ENCODE measurements around the gene OR51B4. TPM values are rescaled to one million over a fixed set of nuclear protein-coding genes. Genes with fewer than 3 reads are reported as not detected.

Gene OR51B4
- total RNA-seq, 1 experiment from 2014 or later: not detected

GRCh38 chr11:5251746-5252145 lies 50.0 kb downstream of the OR51B4 start (continued):
- no peak for TF ChIP-seq ZBTB43 (CRISPR knock-in tag; IDR thresholded peaks at IDR 0.05)

Other genes starting within 250 kb of the OR51B4 start
- not detected in 3 replicates for gene OR52E2, start 242.3 kb downstream of the OR51B4 start, total RNA-seq (2021)
- not detected in 3 replicates for gene OR52E1, start 232.4 kb downstream of the OR51B4 start, total RNA-seq (2021)
- 0.07 to 0.11 TPM in 2 of 3 replicates, not detected in the other for gene OR52A5, start 163.6 kb downstream of the OR51B4 start, total RNA-seq (2021)
- gene OR52A1, start 147.2 kb downstream of the OR51B4 start, total RNA-seq (2021): 3.7 to 5.4 TPM (median 4.4 TPM) in 3 replicates
- not detected in 3 replicates for gene OR51V1, start 101.3 kb downstream of the OR51B4 start, total RNA-seq (2021)
- 0.34 TPM in 1 of 3 replicates, not detected in the others for gene HBB, start 74.9 kb downstream of the OR51B4 start, total RNA-seq (2021)
- gene HBD, start 67.5 kb downstream of the OR51B4 start, total RNA-seq (2021): not detected in 3 replicates
- gene HBG1, start 52.1 kb downstream of the OR51B4 start, total RNA-seq (2021): 1.5 to 3.4 TPM (median 2.7 TPM) in 3 replicates
- 5.1 to 8.7 TPM (median 6.5 TPM) in 3 replicates for gene HBG2, start 47.2 kb downstream of the OR51B4 start, total RNA-seq (2021)
- gene HBE1, start 32.0 kb downstream of the OR51B4 start, total RNA-seq (2021): 1.5 to 3.1 TPM (median 1.7 TPM) in 3 replicates
- gene OR51B2, start 22.4 kb upstream of the OR51B4 start, total RNA-seq (2021): not detected in 3 replicates
- 0.26 to 0.37 TPM in 2 of 3 replicates, not detected in the other for gene OR51B5, start 41.6 kb upstream of the OR51B4 start, total RNA-seq (2021)
- not detected in 3 replicates for gene OR51B6, start 49.6 kb upstream of the OR51B4 start, total RNA-seq (2021)
- gene OR51M1, start 81.9 kb upstream of the OR51B4 start, total RNA-seq (2021): 0.05 TPM in 1 of 3 replicates, not detected in the others
- gene OR51Q1, start 120.2 kb upstream of the OR51B4 start, total RNA-seq (2021): not detected in 3 replicates
- gene OR51I1, start 139.6 kb upstream of the OR51B4 start, total RNA-seq (2021): not detected in 3 replicates
- gene OR51I2, start 147.4 kb upstream of the OR51B4 start, total RNA-seq (2021): not detected in 3 replicates
- gene OR52D1, start 186.7 kb upstream of the OR51B4 start, total RNA-seq (2021): not detected in 3 replicates
- gene UBQLN3, start 208.0 kb upstream of the OR51B4 start, total RNA-seq (2021): not detected in 3 replicates
- 0.14 to 0.24 TPM in 2 of 3 replicates, not detected in the other for gene UBQLNL, start 214.8 kb upstream of the OR51B4 start, total RNA-seq (2021)
- gene OR52H1, start 246.6 kb upstream of the OR51B4 start, total RNA-seq (2021): not detected in 3 replicates

Data from WTC11 (cell line).